HEK293 (cell line): ENCODE data around the gene MMS22L.

Experiments
- CTCF ChIA-PET: fragments of 350-600 bp; formaldehyde crosslinking; extraction: SDS; loops from one replicate; lab custom pipeline; 2021; ENCODE audit warnings: antibody characterized with exemption; lab: Yijun Ruan, JAX
- POLR2A ChIA-PET: fragments of 300-600 bp; formaldehyde crosslinking; extraction: SDS; loops from one replicate; lab custom pipeline; 2020; ENCODE audit warnings: antibody characterized with exemption, inconsistent platforms; lab: Yijun Ruan, JAX
- H3K27ac ChIP-seq: fragments of 200-500 bp; sonication (Bioruptor generic); 2 replicates; pipeline ENCODE4 v1.5.1; 2014; ENCODE audit warnings: low read depth, low read length, control low read depth, inconsistent platforms; ENCODE audit errors: extremely low read depth
- H3K36me3 ChIP-seq, 2 experiments: fragments of 200-500 bp in 1 of 2; sonication (Bioruptor generic) in 1 of 2; 1 replicate in 1 of 2; 2 replicates in 1 of 2; pipeline ENCODE4 v1.5.1; 2014 to 2017; ENCODE audit warnings: inconsistent platforms in 2 of 2, low read length in 2 of 2; ENCODE audit not compliant: control insufficient read depth in 2 of 2, insufficient read depth in 1 of 2
- H3K4me1 ChIP-seq: fragments of 200-500 bp; sonication (Bioruptor generic); 2 replicates; pipeline ENCODE4 v1.5.1; 2014; ENCODE audit warnings: mild to moderate bottlenecking, low read length, inconsistent platforms; ENCODE audit not compliant: control insufficient read depth, insufficient read depth
- H3K4me3 ChIP-seq: 2 replicates; pipeline ENCODE4 v1.5.1; 2011; ENCODE audit warnings: low read depth, mild to moderate bottlenecking, control low read depth, low read length, moderate library complexity
- H3K9me3 ChIP-seq: fragments of 200-500 bp; sonication (Bioruptor generic); 2 replicates; pipeline ENCODE4 v1.5.1; 2014; ENCODE audit warnings: low read depth, low read length, inconsistent platforms; ENCODE audit not compliant: control insufficient read depth, insufficient read depth
- GLI2 ChIP-seq: fragments of 450-650 bp; formaldehyde crosslinking; IDR thresholded peaks from 2 replicates; pipeline ENCODE4; 2017; ENCODE audit warnings: missing biosample characterization, missing genetic modification characterization, low read depth, borderline replicate concordance
- HOXD13 ChIP-seq: sonication (generic); formaldehyde crosslinking; IDR thresholded peaks from 2 replicates; pipeline ENCODE4 v1.8.0; 2022; ENCODE audit warnings: missing genetic modification reagents, borderline replicate concordance
- KLF1 ChIP-seq: fragments of 450-650 bp; formaldehyde crosslinking; IDR thresholded peaks from 2 replicates; pipeline ENCODE4 v1.5.1; 2016; ENCODE audit warnings: missing biosample characterization, missing genetic modification characterization
- MEIS1 ChIP-seq: sonication (generic); formaldehyde crosslinking; IDR thresholded peaks from 2 replicates; pipeline ENCODE4 v1.8.1; 2022; ENCODE audit warnings: missing genetic modification reagents, mild to moderate bottlenecking, borderline replicate concordance
- OVOL3 ChIP-seq: fragments of 450-650 bp; formaldehyde crosslinking; IDR thresholded peaks from 2 replicates; pipeline ENCODE4 v1.5.1; 2016; ENCODE audit warnings: missing biosample characterization, missing genetic modification characterization
- ZEB2 ChIP-seq: fragments of 450-650 bp; formaldehyde crosslinking; IDR thresholded peaks from 2 replicates; pipeline ENCODE4 v1.5.1; 2016; ENCODE audit warnings: missing biosample characterization, missing genetic modification characterization
- ZFP69B ChIP-seq: fragments of 450-650 bp; formaldehyde crosslinking; IDR thresholded peaks from 2 replicates; pipeline ENCODE4 v1.5.1; 2016; ENCODE audit warnings: missing biosample characterization, missing genetic modification characterization
- ZNF157 ChIP-seq: fragments of 450-650 bp; formaldehyde crosslinking; IDR thresholded peaks from 2 replicates; pipeline ENCODE4 v1.5.1; 2016; ENCODE audit warnings: missing biosample characterization, missing genetic modification characterization
- ZNF2 ChIP-seq: fragments of 450-650 bp; formaldehyde crosslinking; IDR thresholded peaks from 2 replicates; pipeline ENCODE4 v1.5.1; 2016; ENCODE audit warnings: missing biosample characterization, missing genetic modification characterization
- ZNF266 ChIP-seq: fragments of 450-650 bp; formaldehyde crosslinking; IDR thresholded peaks from 2 replicates; pipeline ENCODE4 v1.5.1; 2016; ENCODE audit warnings: missing biosample characterization, missing genetic modification characterization, low read depth
- ZNF404 ChIP-seq: fragments of 450-650 bp; formaldehyde crosslinking; IDR thresholded peaks from 2 replicates; pipeline ENCODE4 v1.5.1; 2017; ENCODE audit warnings: missing biosample characterization, missing genetic modification characterization
- ZNF416 ChIP-seq: fragments of 450-650 bp; formaldehyde crosslinking; IDR thresholded peaks from 2 replicates; pipeline ENCODE4 v1.5.1; 2016; ENCODE audit warnings: missing biosample characterization, missing genetic modification characterization
- ZNF423 ChIP-seq: fragments of 450-650 bp; formaldehyde crosslinking; IDR thresholded peaks from 2 replicates; pipeline ENCODE4 v1.5.1; 2016; ENCODE audit warnings: missing biosample characterization, missing genetic modification characterization
- ZNF510 ChIP-seq: fragments of 450-650 bp; formaldehyde crosslinking; IDR thresholded peaks from 2 replicates; pipeline ENCODE4 v1.5.1; 2018; ENCODE audit warnings: mild to moderate bottlenecking, missing genetic modification characterization, missing biosample characterization; ENCODE audit not compliant: insufficient replicate concordance
- ZNF623 ChIP-seq: fragments of 450-650 bp; formaldehyde crosslinking; IDR thresholded peaks from 2 replicates; pipeline ENCODE4 v1.5.1; 2016; ENCODE audit warnings: missing biosample characterization, missing genetic modification characterization
- ZNF624 ChIP-seq: fragments of 450-650 bp; formaldehyde crosslinking; IDR thresholded peaks from 2 replicates; pipeline ENCODE4 v1.5.1; 2017; ENCODE audit warnings: missing biosample characterization, missing genetic modification characterization
- ZNF707 ChIP-seq: fragments of 450-650 bp; formaldehyde crosslinking; IDR thresholded peaks from 2 replicates; pipeline ENCODE4 v1.5.1; 2016; ENCODE audit warnings: missing biosample characterization, missing genetic modification characterization
- TF ChIP-seq, protein P1 (sequence below): fragments of 450-650 bp; formaldehyde crosslinking; IDR thresholded peaks from 2 replicates; pipeline ENCODE4 v1.5.1; 2016; ENCODE audit warnings: missing biosample characterization, missing genetic modification characterization
- TF ChIP-seq, protein P2 (sequence below): fragments of 450-650 bp; formaldehyde crosslinking; IDR thresholded peaks from 2 replicates; pipeline ENCODE4 v1.5.1; 2016; ENCODE audit warnings: missing biosample characterization, missing genetic modification characterization
- TF ChIP-seq, protein P3 (sequence below): fragments of 450-650 bp; formaldehyde crosslinking; IDR thresholded peaks from 2 replicates; pipeline ENCODE4 v1.5.1; 2017; ENCODE audit warnings: missing biosample characterization, missing genetic modification characterization

Gene MMS22L

DNA sequence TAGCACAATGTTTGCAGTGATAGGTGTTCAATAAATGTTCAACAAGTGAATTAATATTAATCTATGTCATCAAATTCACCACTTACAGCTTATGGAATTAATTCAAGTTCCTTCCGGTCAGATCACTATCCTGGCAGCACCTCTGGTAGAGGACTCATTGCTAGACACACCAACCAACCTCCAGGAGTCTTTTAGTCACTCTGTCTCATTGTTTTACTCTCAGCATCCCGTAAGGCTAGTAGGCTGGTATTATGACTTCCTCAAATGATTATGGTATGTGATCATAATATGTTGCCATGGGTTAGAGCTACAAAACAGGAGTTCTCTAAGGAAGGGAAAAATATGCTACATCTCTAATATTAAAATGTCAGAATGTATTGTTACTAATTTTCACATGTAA, 21.7 kb upstream of the MMS22L start:
- ChIA-PET CTCF (interaction anchor here (0.8 kb wide), 1 partner anchor 38 kb away, joined by 3 read pairs; no protein-coding TSS in a partner anchor), POLR2A (no interaction called here)
- no peaks in the 10 kb centered on the region for H3K9me3 ChIP-seq
- TF ChIP-seq ZNF623 (tag by site-specific recombination) (no peak), KLF1 (tag by site-specific recombination) (no peak), ZNF404 (tag by site-specific recombination) (no peak), ZNF157 (tag by site-specific recombination) (no peak), HOXD13 (no peak), ZFP69B (tag by site-specific recombination) (no peak), ZEB2 (no peak), ZNF510 (tag by site-specific recombination) (no peak), MEIS1 (CRISPR knock-in tag) (no peak), ZNF423 (tag by site-specific recombination) (no peak)
- TF ChIP-seq, protein P1, sequence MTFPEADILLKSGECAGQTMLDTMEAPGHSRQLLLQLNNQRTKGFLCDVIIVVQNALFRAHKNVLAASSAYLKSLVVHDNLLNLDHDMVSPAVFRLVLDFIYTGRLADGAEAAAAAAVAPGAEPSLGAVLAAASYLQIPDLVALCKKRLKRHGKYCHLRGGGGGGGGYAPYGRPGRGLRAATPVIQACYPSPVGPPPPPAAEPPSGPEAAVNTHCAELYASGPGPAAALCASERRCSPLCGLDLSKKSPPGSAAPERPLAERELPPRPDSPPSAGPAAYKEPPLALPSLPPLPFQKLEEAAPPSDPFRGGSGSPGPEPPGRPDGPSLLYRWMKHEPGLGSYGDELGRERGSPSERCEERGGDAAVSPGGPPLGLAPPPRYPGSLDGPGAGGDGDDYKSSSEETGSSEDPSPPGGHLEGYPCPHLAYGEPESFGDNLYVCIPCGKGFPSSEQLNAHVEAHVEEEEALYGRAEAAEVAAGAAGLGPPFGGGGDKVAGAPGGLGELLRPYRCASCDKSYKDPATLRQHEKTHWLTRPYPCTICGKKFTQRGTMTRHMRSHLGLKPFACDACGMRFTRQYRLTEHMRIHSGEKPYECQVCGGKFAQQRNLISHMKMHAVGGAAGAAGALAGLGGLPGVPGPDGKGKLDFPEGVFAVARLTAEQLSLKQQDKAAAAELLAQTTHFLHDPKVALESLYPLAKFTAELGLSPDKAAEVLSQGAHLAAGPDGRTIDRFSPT, result no peak
- TF ChIP-seq, protein P2, sequence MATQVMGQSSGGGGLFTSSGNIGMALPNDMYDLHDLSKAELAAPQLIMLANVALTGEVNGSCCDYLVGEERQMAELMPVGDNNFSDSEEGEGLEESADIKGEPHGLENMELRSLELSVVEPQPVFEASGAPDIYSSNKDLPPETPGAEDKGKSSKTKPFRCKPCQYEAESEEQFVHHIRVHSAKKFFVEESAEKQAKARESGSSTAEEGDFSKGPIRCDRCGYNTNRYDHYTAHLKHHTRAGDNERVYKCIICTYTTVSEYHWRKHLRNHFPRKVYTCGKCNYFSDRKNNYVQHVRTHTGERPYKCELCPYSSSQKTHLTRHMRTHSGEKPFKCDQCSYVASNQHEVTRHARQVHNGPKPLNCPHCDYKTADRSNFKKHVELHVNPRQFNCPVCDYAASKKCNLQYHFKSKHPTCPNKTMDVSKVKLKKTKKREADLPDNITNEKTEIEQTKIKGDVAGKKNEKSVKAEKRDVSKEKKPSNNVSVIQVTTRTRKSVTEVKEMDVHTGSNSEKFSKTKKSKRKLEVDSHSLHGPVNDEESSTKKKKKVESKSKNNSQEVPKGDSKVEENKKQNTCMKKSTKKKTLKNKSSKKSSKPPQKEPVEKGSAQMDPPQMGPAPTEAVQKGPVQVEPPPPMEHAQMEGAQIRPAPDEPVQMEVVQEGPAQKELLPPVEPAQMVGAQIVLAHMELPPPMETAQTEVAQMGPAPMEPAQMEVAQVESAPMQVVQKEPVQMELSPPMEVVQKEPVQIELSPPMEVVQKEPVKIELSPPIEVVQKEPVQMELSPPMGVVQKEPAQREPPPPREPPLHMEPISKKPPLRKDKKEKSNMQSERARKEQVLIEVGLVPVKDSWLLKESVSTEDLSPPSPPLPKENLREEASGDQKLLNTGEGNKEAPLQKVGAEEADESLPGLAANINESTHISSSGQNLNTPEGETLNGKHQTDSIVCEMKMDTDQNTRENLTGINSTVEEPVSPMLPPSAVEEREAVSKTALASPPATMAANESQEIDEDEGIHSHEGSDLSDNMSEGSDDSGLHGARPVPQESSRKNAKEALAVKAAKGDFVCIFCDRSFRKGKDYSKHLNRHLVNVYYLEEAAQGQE (tag by site-specific recombination), result no peak
- H3K27ac ChIP-seq, result no peak overlapping the region
- H3K36me3 ChIP-seq, result no peaks in the 10 kb centered on the region
- H3K4me3 ChIP-seq, result no peak overlapping the region
- H3K4me1 ChIP-seq, result no peaks in the 10 kb centered on the region

DNA sequence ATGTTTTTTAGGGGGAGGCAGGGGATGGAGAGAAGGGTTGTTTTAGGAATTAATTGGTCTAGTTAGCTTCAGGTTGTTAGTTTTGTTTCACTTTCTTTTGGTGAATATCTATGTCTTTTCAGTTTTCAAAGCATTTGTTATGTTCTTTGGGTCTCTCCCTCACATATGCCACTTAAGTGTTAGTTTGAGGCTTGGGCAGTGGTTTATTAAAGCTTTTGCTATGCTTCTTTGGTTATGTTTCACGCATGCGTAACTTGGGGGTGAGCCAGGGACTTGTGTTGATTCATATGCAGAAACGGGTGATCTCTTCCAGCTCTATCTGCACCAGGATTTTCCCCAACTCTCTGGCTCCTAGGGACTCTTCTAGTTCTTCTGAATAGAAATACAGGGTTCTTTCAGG, 11.4 kb upstream of the MMS22L start:
- H3K4me3 ChIP-seq, result no peak overlapping the region
- ChIA-PET POLR2A (no interaction called here), CTCF (no interaction called here)
- H3K9me3 ChIP-seq, result no peaks in the 10 kb centered on the region
- H3K4me1 ChIP-seq, result no peaks in the 10 kb centered on the region
- TF ChIP-seq ZNF2, result no peak
- no peak for TF ChIP-seq ZNF707 (tag by site-specific recombination)
- TF ChIP-seq ZNF266 (tag by site-specific recombination), result no peak
- TF ChIP-seq, protein P3, sequence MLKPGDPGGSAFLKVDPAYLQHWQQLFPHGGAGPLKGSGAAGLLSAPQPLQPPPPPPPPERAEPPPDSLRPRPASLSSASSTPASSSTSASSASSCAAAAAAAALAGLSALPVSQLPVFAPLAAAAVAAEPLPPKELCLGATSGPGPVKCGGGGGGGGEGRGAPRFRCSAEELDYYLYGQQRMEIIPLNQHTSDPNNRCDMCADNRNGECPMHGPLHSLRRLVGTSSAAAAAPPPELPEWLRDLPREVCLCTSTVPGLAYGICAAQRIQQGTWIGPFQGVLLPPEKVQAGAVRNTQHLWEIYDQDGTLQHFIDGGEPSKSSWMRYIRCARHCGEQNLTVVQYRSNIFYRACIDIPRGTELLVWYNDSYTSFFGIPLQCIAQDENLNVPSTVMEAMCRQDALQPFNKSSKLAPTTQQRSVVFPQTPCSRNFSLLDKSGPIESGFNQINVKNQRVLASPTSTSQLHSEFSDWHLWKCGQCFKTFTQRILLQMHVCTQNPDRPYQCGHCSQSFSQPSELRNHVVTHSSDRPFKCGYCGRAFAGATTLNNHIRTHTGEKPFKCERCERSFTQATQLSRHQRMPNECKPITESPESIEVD, result no peak
- no peak for TF ChIP-seq ZNF416 (tag by site-specific recombination)
- no peak for TF ChIP-seq GLI2 (tag by site-specific recombination)
- no peak for TF ChIP-seq ZNF624 (tag by site-specific recombination)
- TF ChIP-seq OVOL3 (tag by site-specific recombination), result no peak
- H3K27ac ChIP-seq, result no peak overlapping the region
- no peaks in the 10 kb centered on the region for H3K36me3 ChIP-seq
